ENCODE results near the gene M1AP. TPM values are rescaled to one million over a fixed set of nuclear protein-coding genes. Genes with fewer than 3 reads are reported as not detected.

The M1AP gene
- total RNA-seq, 4 donors from 2014 or later = 0.27 TPM; not detected in 3

DNA sequence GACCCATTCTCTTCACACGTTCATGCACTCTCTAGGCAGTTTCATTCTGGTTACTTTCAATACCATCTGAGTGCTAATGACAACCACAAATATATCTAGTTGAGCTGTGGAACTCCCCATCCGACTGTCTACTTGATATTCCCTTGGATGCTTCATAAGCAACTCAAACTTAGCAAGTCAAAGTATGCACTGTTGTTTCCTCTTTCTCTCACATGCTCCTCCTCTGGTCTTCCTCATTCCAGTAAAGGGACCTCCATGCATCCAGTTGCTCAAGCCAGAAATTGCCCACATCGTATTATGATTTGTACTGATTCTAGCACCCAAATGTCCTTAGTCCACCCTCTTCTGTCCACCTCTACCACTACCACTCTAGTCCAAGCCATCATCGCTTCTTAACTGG, 28.2 kb upstream of the M1AP start:
- no peaks in the 10 kb centered on the region for H3K4me1 ChIP-seq

DNA sequence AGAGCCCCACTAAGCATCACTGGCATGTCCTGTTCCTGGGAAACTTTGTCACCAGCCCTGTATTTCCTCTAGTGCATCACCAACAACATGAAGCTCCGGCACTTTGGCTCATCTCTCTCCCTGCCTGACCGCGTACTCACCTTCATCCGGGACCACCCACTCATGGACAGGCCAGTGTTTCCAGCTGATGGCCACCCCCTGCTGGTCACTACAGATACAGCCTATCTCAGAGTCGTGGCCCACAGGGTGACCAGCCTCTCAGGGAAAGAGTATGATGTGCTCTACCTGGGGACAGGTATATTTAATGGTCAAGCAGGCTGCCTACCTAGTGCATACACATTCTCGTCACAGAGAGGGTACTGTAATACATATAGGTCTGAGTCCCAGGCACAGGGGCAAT, 27.0 kb upstream of the M1AP start:
- no peaks in the 10 kb centered on the region for H3K9me3 ChIP-seq
- in situ Hi-C loops (cut with MboI; ENCODE audit: low pct_ligation_motif_present in 1 of 4, low pct_unique_long_range_greater_than_20kb in 1 of 4, low sequenced_read_pairs in 3 of 4) (loop anchor here in 1 of 4 donors (25.0 kb wide), 1 partner anchor 937 kb away; no protein-coding TSS in a partner anchor), intact Hi-C loops (cut with DNase I; ENCODE audit: low total_unique reads) (no loop called here)
- 90% methylated on average over 6 of the region's 6 CpGs; no CpG with 5 or more reads in 1 of the 2 donors for WGBS, 2 donors (ENCODE audit: low coverage in 1 of 2)
- no peak for TF ChIP-seq EP300 (IDR thresholded peaks at IDR 0.05; ENCODE audit: low read depth)
- TF ChIP-seq POLR2AphosphoS5 (IDR thresholded peaks at IDR 0.05) = no peak
- no peak for TF ChIP-seq POLR2A (IDR thresholded peaks at IDR 0.05)
- no peaks in the 10 kb centered on the region for H3K27me3 ChIP-seq
- H3K27ac ChIP-seq = no peak overlapping the region
- H3K4me3 ChIP-seq = no peak overlapping the region
- no peaks in the 10 kb centered on the region for H3K36me3 ChIP-seq
- H3K4me1 ChIP-seq = no peaks in the 10 kb centered on the region
- no peak for DNase-seq

More for the DNA sequence above, 28.2 kb upstream of the M1AP start:
- Histone ChIP-seq H3K4me3 (no peak overlapping the region), H3K27ac (no peak overlapping the region), H3K9me3 (no peaks in the 10 kb centered on the region), H3K27me3 (no peaks in the 10 kb centered on the region), H3K36me3 (no peaks in the 10 kb centered on the region)
- intact Hi-C loops (cut with DNase I; ENCODE audit: low total_unique reads) (no loop called here), in situ Hi-C loops (cut with MboI; ENCODE audit: low pct_ligation_motif_present in 1 of 4, low pct_unique_long_range_greater_than_20kb in 1 of 4, low sequenced_read_pairs in 3 of 4) (loop anchor here in 1 of 4 donors (25.0 kb wide), 1 partner anchor 936 kb away; no protein-coding TSS in a partner anchor)
- no peak for DNase-seq
- TF ChIP-seq, protein P1, sequence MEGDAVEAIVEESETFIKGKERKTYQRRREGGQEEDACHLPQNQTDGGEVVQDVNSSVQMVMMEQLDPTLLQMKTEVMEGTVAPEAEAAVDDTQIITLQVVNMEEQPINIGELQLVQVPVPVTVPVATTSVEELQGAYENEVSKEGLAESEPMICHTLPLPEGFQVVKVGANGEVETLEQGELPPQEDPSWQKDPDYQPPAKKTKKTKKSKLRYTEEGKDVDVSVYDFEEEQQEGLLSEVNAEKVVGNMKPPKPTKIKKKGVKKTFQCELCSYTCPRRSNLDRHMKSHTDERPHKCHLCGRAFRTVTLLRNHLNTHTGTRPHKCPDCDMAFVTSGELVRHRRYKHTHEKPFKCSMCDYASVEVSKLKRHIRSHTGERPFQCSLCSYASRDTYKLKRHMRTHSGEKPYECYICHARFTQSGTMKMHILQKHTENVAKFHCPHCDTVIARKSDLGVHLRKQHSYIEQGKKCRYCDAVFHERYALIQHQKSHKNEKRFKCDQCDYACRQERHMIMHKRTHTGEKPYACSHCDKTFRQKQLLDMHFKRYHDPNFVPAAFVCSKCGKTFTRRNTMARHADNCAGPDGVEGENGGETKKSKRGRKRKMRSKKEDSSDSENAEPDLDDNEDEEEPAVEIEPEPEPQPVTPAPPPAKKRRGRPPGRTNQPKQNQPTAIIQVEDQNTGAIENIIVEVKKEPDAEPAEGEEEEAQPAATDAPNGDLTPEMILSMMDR (IDR thresholded peaks at IDR 0.05) = no peak
- TF ChIP-seq POLR2AphosphoS5 (IDR thresholded peaks at IDR 0.05) = no peak
- no peak for TF ChIP-seq EP300 (IDR thresholded peaks at IDR 0.05; ENCODE audit: low read depth)
- no peak for TF ChIP-seq POLR2A (IDR thresholded peaks at IDR 0.05)
- WGBS, 2 donors (ENCODE audit: low coverage in 1 of 2) = 86 to 90% methylated on average over 4 of the region's 4 CpGs

DNA sequence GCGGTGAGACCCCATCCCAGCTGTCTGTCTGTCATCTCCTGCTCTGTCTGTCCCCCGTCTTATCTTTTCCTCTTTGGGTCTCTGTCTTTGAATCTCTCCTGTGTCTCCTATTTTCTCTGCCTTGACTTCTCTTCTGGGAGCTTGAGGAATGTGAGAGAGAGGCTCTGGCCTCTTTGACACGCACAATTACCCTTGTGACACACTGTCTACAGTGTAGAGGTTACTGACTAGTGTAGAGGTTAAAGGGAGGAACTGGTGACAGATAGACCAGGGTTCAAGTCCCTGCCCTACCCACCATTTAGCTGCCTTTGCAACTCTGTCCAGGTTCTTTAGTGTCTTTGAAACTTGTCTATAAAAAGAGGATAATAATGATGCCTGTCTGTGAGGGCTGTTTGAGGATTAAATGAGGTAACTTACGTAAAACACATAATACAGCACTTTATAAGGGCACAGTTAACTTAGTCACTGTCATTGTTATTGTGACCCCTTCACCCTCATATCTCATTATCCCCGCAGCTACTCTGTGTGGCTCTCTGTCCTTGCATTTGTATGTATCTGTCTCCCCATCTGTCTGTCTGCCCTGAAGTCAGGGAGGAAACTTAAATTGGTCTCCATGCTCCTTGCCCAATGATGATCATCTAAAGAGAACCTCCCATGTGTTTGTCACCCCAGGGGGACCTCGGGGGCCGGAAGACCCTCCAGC, 25.8 kb upstream of the M1AP start:
- TF ChIP-seq POLR2A (IDR thresholded peaks at IDR 0.05) (no peak), EP300 (IDR thresholded peaks at IDR 0.05; ENCODE audit: low read depth) (no peak), POLR2AphosphoS5 (IDR thresholded peaks at IDR 0.05) (no peak)
- TF ChIP-seq, protein P1 (IDR thresholded peaks at IDR 0.05) = no peak
- no peaks in the 10 kb centered on the region for H3K4me1 ChIP-seq
- no peak overlapping the region for H3K27ac ChIP-seq
- DNase-seq = no peak
- no peaks in the 10 kb centered on the region for H3K36me3 ChIP-seq
- in situ Hi-C loops (cut with MboI; ENCODE audit: low pct_ligation_motif_present in 1 of 4, low pct_unique_long_range_greater_than_20kb in 1 of 4, low sequenced_read_pairs in 3 of 4) (no loop called here), intact Hi-C loops (cut with DNase I; ENCODE audit: low total_unique reads) (no loop called here)
- WGBS, 2 donors (ENCODE audit: low coverage in 1 of 2) = 81 to 82% methylated on average over 6 to 7 of the region's 7 CpGs
- H3K9me3 ChIP-seq = no peaks in the 10 kb centered on the region
- no peak overlapping the region for H3K4me3 ChIP-seq
- no peaks in the 10 kb centered on the region for H3K27me3 ChIP-seq

DNA sequence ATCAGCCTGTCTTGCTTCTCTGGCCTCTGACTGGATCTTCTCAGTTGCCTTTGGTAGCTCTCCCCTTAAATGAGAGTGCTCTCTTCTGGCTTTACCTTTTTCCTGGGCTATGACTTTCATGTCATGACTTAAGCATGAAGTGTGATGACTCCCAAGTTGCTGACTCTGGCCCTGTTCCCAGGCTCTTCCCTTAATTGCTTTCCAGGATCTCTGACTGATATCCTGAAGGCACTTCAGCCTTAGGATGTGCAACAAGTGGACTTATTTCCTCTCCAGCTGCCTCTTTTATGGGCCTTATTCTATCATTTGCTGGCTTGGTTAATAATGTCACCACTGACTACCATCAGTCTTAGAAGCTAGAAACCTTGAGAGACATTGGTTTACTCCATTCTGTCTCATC, 23.3 kb upstream of the M1AP start:
- Histone ChIP-seq H3K4me1 (no peaks in the 10 kb centered on the region), H3K4me3 (no peak overlapping the region), H3K27me3 (no peaks in the 10 kb centered on the region), H3K36me3 (no peaks in the 10 kb centered on the region), H3K27ac (no peak overlapping the region), H3K9me3 (no peaks in the 10 kb centered on the region)
- TF ChIP-seq, protein P1 (IDR thresholded peaks at IDR 0.05) = no peak
- DNase-seq = no peak
- intact Hi-C loops (cut with DNase I; ENCODE audit: low total_unique reads) (no loop called here), in situ Hi-C loops (cut with MboI; ENCODE audit: low pct_ligation_motif_present in 1 of 4, low pct_unique_long_range_greater_than_20kb in 1 of 4, low sequenced_read_pairs in 3 of 4) (no loop called here)

DNA sequence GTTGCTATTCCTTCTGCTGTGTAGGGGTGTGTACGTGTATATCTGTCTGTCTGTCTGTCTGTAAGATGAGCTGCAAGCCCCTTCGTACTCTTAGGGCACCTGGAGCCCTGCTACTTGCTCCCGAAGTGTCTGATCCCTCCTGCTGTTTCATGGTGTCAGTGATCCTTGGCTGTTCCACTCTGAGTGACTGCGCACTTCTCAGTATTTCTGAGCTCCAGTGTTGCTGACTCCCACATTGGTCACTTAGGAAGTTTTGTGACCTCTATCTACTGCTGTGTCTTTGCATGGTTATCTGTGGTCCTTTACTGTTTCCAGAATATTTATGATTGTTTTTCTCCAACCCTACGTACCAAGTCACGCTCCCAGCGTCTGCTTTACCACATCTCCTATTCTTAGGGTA, 22.1 kb upstream of the M1AP start:
- 83 to 96% methylated on average over 1 to 7 of the region's 7 CpGs for WGBS, 2 donors (ENCODE audit: low coverage in 1 of 2)
- DNase-seq = no peak
- H3K27ac ChIP-seq = no peak overlapping the region
- no peak for TF ChIP-seq POLR2AphosphoS5 (IDR thresholded peaks at IDR 0.05)
- no peaks in the 10 kb centered on the region for H3K27me3 ChIP-seq
- no peaks in the 10 kb centered on the region for H3K36me3 ChIP-seq
- H3K4me1 ChIP-seq = no peaks in the 10 kb centered on the region
- no peaks in the 10 kb centered on the region for H3K9me3 ChIP-seq
- H3K4me3 ChIP-seq = no peak overlapping the region
- intact Hi-C loops (cut with DNase I; ENCODE audit: low total_unique reads) = no loop called here
- in situ Hi-C loops (cut with MboI; ENCODE audit: low pct_ligation_motif_present in 1 of 4, low pct_unique_long_range_greater_than_20kb in 1 of 4, low sequenced_read_pairs in 3 of 4) = no loop called here
